ENCODE measurements around the gene PLCH1. TPM values are rescaled to one million over a fixed set of nuclear protein-coding genes. Genes with fewer than 3 reads are reported as not detected.

The PLCH1 gene
- total and polyA plus RNA-seq, 9 donors: 0.39 to 1.2 (median 0.53) TPM

GRCh38 chr3:155611456-155611855 is 133.4 kb downstream of the PLCH1 start:
- no peak overlapping the region for H3K27ac ChIP-seq (ENCODE audit: low read length)
- H3K4me1 ChIP-seq (ENCODE audit: control insufficient read depth, insufficient read depth, low read length): no peaks in the 10 kb centered on the region
- no peaks in the 10 kb centered on the region for H3K27me3 ChIP-seq (ENCODE audit: control insufficient read depth, insufficient read depth, low read length)
- H3K36me3 ChIP-seq (ENCODE audit: control insufficient read depth, insufficient read depth, low read length): no peaks in the 10 kb centered on the region
- H3K9me3 ChIP-seq (replicated peaks; ENCODE audit: control insufficient read depth, low read depth, low read length): no peaks in the 10 kb centered on the region
- H3K4me3 ChIP-seq (ENCODE audit: low read length): no peak overlapping the region
- DNase-seq: no peak

GRCh38 chr3:155609586-155609985 is 135.3 kb downstream of the PLCH1 start:
- Histone ChIP-seq H3K9me3 (replicated peaks; ENCODE audit: control insufficient read depth, low read depth, low read length) (no peaks in the 10 kb centered on the region), H3K36me3 (ENCODE audit: control insufficient read depth, insufficient read depth, low read length) (no peaks in the 10 kb centered on the region), H3K27ac (ENCODE audit: low read length) (no peak overlapping the region), H3K27me3 (ENCODE audit: control insufficient read depth, insufficient read depth, low read length) (no peaks in the 10 kb centered on the region), H3K4me1 (ENCODE audit: control insufficient read depth, insufficient read depth, low read length) (no peaks in the 10 kb centered on the region), H3K4me3 (ENCODE audit: low read length) (no peak overlapping the region)
- no peak for DNase-seq

GRCh38 chr3:155608228-155608920 is 136.5 kb downstream of the PLCH1 start:
- Histone ChIP-seq H3K4me3 (ENCODE audit: low read length) (no peak overlapping the region), H3K9me3 (replicated peaks; ENCODE audit: control insufficient read depth, low read depth, low read length) (no peaks in the 10 kb centered on the region), H3K27ac (ENCODE audit: low read length) (no peak overlapping the region), H3K4me1 (ENCODE audit: control insufficient read depth, insufficient read depth, low read length) (no peaks in the 10 kb centered on the region), H3K27me3 (ENCODE audit: control insufficient read depth, insufficient read depth, low read length) (no peaks in the 10 kb centered on the region), H3K36me3 (ENCODE audit: control insufficient read depth, insufficient read depth, low read length) (no peaks in the 10 kb centered on the region)
- no peak for DNase-seq
- WGBS (ENCODE audit: insufficient coverage): 83% methylated on average over 10 of the region's 10 CpGs

GRCh38 chr3:155607761-155608160 is 137.1 kb downstream of the PLCH1 start:
- WGBS (ENCODE audit: insufficient coverage): no CpG with 5 or more reads among the region's 1 CpG
- no peaks in the 10 kb centered on the region for H3K27me3 ChIP-seq (ENCODE audit: control insufficient read depth, insufficient read depth, low read length)
- H3K36me3 ChIP-seq (ENCODE audit: control insufficient read depth, insufficient read depth, low read length): no peaks in the 10 kb centered on the region
- no peak for DNase-seq
- no peaks in the 10 kb centered on the region for H3K9me3 ChIP-seq (replicated peaks; ENCODE audit: control insufficient read depth, low read depth, low read length)
- H3K4me1 ChIP-seq (ENCODE audit: control insufficient read depth, insufficient read depth, low read length): no peaks in the 10 kb centered on the region
- no peak overlapping the region for H3K4me3 ChIP-seq (ENCODE audit: low read length)
- no peak overlapping the region for H3K27ac ChIP-seq (ENCODE audit: low read length)

- Histone ChIP-seq H3K4me3 (ENCODE audit: low read length) (no peak overlapping the region), H3K27me3 (ENCODE audit: control insufficient read depth, insufficient read depth, low read length) (no peaks in the 10 kb centered on the region), H3K36me3 (ENCODE audit: control insufficient read depth, insufficient read depth, low read length) (no peaks in the 10 kb centered on the region), H3K9me3 (replicated peaks; ENCODE audit: control insufficient read depth, low read depth, low read length) (no peaks in the 10 kb centered on the region), H3K27ac (ENCODE audit: low read length) (no peak overlapping the region), H3K4me1 (ENCODE audit: control insufficient read depth, insufficient read depth, low read length) (no peaks in the 10 kb centered on the region)
- WGBS (ENCODE audit: insufficient coverage): 80% methylated on average over 1 of the region's 5 CpGs
- no peak for DNase-seq
Observed at GRCh38 chr3:155605571-155605970, 139.3 kb downstream of the PLCH1 start.

- Histone ChIP-seq H3K9me3 (replicated peaks; ENCODE audit: control insufficient read depth, low read depth, low read length) (no peaks in the 10 kb centered on the region), H3K27me3 (ENCODE audit: control insufficient read depth, insufficient read depth, low read length) (no peaks in the 10 kb centered on the region), H3K36me3 (ENCODE audit: control insufficient read depth, insufficient read depth, low read length) (no peaks in the 10 kb centered on the region), H3K27ac (ENCODE audit: low read length) (no peak overlapping the region), H3K4me3 (ENCODE audit: low read length) (no peak overlapping the region), H3K4me1 (ENCODE audit: control insufficient read depth, insufficient read depth, low read length) (no peaks in the 10 kb centered on the region)
- 93% methylated on average over 3 of the region's 5 CpGs for WGBS (ENCODE audit: insufficient coverage)
- no peak for DNase-seq
Observed at GRCh38 chr3:155604967-155605366, 139.9 kb downstream of the PLCH1 start.

GRCh38 chr3:155604126-155604525 is 140.7 kb downstream of the PLCH1 start:
- no peaks in the 10 kb centered on the region for H3K9me3 ChIP-seq (replicated peaks; ENCODE audit: control insufficient read depth, low read depth, low read length)
- no CpG with 5 or more reads among the region's 2 CpGs for WGBS (ENCODE audit: insufficient coverage)
- DNase-seq: no peak

GRCh38 chr3:155603302-155603701 is 141.6 kb downstream of the PLCH1 start:
- no peak for DNase-seq
- Histone ChIP-seq H3K27me3 (ENCODE audit: control insufficient read depth, insufficient read depth, low read length) (no peaks in the 10 kb centered on the region), H3K4me1 (ENCODE audit: control insufficient read depth, insufficient read depth, low read length) (no peaks in the 10 kb centered on the region), H3K27ac (ENCODE audit: low read length) (no peak overlapping the region), H3K9me3 (replicated peaks; ENCODE audit: control insufficient read depth, low read depth, low read length) (no peaks in the 10 kb centered on the region), H3K36me3 (ENCODE audit: control insufficient read depth, insufficient read depth, low read length) (no peaks in the 10 kb centered on the region), H3K4me3 (ENCODE audit: low read length) (no peak overlapping the region)

More at GRCh38 chr3:155604126-155604525, 140.7 kb downstream of the PLCH1 start:
- Histone ChIP-seq H3K27ac (ENCODE audit: low read length) (no peak overlapping the region), H3K36me3 (ENCODE audit: control insufficient read depth, insufficient read depth, low read length) (no peaks in the 10 kb centered on the region), H3K27me3 (ENCODE audit: control insufficient read depth, insufficient read depth, low read length) (no peaks in the 10 kb centered on the region), H3K4me1 (ENCODE audit: control insufficient read depth, insufficient read depth, low read length) (no peaks in the 10 kb centered on the region), H3K4me3 (ENCODE audit: low read length) (no peak overlapping the region)

GRCh38 chr3:155602307-155602706 is 142.6 kb downstream of the PLCH1 start:
- no peak for DNase-seq
- no CpG with 5 or more reads among the region's 2 CpGs for WGBS (ENCODE audit: insufficient coverage)
- no peaks in the 10 kb centered on the region for H3K36me3 ChIP-seq (ENCODE audit: control insufficient read depth, insufficient read depth, low read length)
- no peaks in the 10 kb centered on the region for H3K4me1 ChIP-seq (ENCODE audit: control insufficient read depth, insufficient read depth, low read length)
- no peak overlapping the region for H3K27ac ChIP-seq (ENCODE audit: low read length)
- H3K4me3 ChIP-seq (ENCODE audit: low read length): no peak overlapping the region
- no peaks in the 10 kb centered on the region for H3K27me3 ChIP-seq (ENCODE audit: control insufficient read depth, insufficient read depth, low read length)
- H3K9me3 ChIP-seq (replicated peaks; ENCODE audit: control insufficient read depth, low read depth, low read length): no peaks in the 10 kb centered on the region

GRCh38 chr3:155598671-155599070 is 146.2 kb downstream of the PLCH1 start:
- no peaks in the 10 kb centered on the region for H3K4me1 ChIP-seq (ENCODE audit: control insufficient read depth, insufficient read depth, low read length)
- H3K27me3 ChIP-seq (ENCODE audit: control insufficient read depth, insufficient read depth, low read length): no peaks in the 10 kb centered on the region
- no peak for DNase-seq
- no CpG with 5 or more reads among the region's 3 CpGs for WGBS (ENCODE audit: insufficient coverage)
- H3K27ac ChIP-seq (ENCODE audit: low read length): no peak overlapping the region
- H3K36me3 ChIP-seq (ENCODE audit: control insufficient read depth, insufficient read depth, low read length): no peaks in the 10 kb centered on the region
- no peak overlapping the region for H3K4me3 ChIP-seq (ENCODE audit: low read length)
- no peaks in the 10 kb centered on the region for H3K9me3 ChIP-seq (replicated peaks; ENCODE audit: control insufficient read depth, low read depth, low read length)

- no peaks in the 10 kb centered on the region for H3K9me3 ChIP-seq (replicated peaks; ENCODE audit: control insufficient read depth, low read depth, low read length)
- no peak overlapping the region for H3K4me3 ChIP-seq (ENCODE audit: low read length)
- no peak for DNase-seq
- no peaks in the 10 kb centered on the region for H3K27me3 ChIP-seq (ENCODE audit: control insufficient read depth, insufficient read depth, low read length)
- H3K4me1 ChIP-seq (ENCODE audit: control insufficient read depth, insufficient read depth, low read length): no peaks in the 10 kb centered on the region
- no peaks in the 10 kb centered on the region for H3K36me3 ChIP-seq (ENCODE audit: control insufficient read depth, insufficient read depth, low read length)
- H3K27ac ChIP-seq (ENCODE audit: low read length): no peak overlapping the region
Observed at GRCh38 chr3:155596615-155597014, 148.3 kb downstream of the PLCH1 start.
